Activated T-cell treated with anti-CD3 and anti-CD28 coated beads, Interleukin-2, amount 50 U/mL, for 4 hours (primary cell): ENCODE results near the gene HMOX1. TPM values are rescaled to one million over a fixed set of nuclear protein-coding genes. Genes with fewer than 3 reads are reported as not detected.
A peak's percentile ranks its signal among the peaks of the same experiment; 100 is the strongest.

Experiments
- ATAC-seq, 2 donors: fragments of 200-7000 bp; cut with Tn5 transposase; one replicate each; pipeline ENCODE4 v1.10.0; 2021
- DNase-seq: peaks from one replicate; pipeline ENCODE4 v3.0.0-alpha.2; 2020
- H3K27me3 Mint-ChIP-seq: one replicate; pipeline ENCODE4 v1.8.0; 2021; ENCODE audit warnings: low read depth, mixed read lengths
- H3K36me3 Mint-ChIP-seq: one replicate; pipeline ENCODE4 v1.8.0; 2022; ENCODE audit warnings: mixed read lengths; ENCODE audit not compliant: insufficient read depth
- H3K4me1 Mint-ChIP-seq: one replicate; pipeline ENCODE4 v1.8.0; 2021; ENCODE audit warnings: low read depth, mixed read lengths
- H3K4me3 Mint-ChIP-seq: one replicate; pipeline ENCODE4 v1.8.0; 2021; ENCODE audit warnings: mild to moderate bottlenecking, moderate library complexity, mixed read lengths
- H3K9me3 Mint-ChIP-seq: one replicate; pipeline ENCODE4 v1.8.0; 2021; ENCODE audit warnings: mixed read lengths
- total RNA-seq, 3 donors: library from RNA; stranded (reverse); gene quantifications; one replicate each; pipeline ENCODE4 v1.2.1, GENCODE V29; 2021

The HMOX1 gene
- total RNA-seq: 1 to 10 TPM; 1.2 to 3.0 (median 1.4) TPM

GRCh38 chr22:35380537-35381423 is at the start of gene HMOX1:
Gene HMOX1 (plus strand): TSS chr22:35381096. CDS start chr22:35381174, 78 bp downstream.
- DNase-seq (peak; percentile 15), ATAC-seq (peak; percentile 85 to 89)
- Mint-ChIP-seq H3K4me3 (peak within 1 kb of the TSS; percentile 68), H3K36me3 (no peaks in the 10 kb centered on the region), H3K4me1 (peaks cover 14% of the 10 kb centered on the region), H3K9me3 (no peaks in the 10 kb centered on the region), H3K27me3 (peaks cover 28% of the 10 kb centered on the region)

- ATAC-seq: no peak
- peaks cover 42% of the 10 kb centered on the region for H3K4me1 Mint-ChIP-seq
- no peak overlapping the region for H3K4me3 Mint-ChIP-seq
- no peaks in the 10 kb centered on the region for H3K27me3 Mint-ChIP-seq
- DNase-seq: no peak
- no peaks in the 10 kb centered on the region for H3K9me3 Mint-ChIP-seq
- H3K36me3 Mint-ChIP-seq: peaks cover 18% of the 10 kb centered on the region
These were observed 48.6 kb upstream of the HMOX1 start for GRCh38 chr22:35332278-35332677.

GRCh38 chr22:35333220-35333619 is 47.7 kb upstream of the HMOX1 start:
- no peaks in the 10 kb centered on the region for H3K9me3 Mint-ChIP-seq
- H3K27me3 Mint-ChIP-seq: no peaks in the 10 kb centered on the region
- peaks cover 22% of the 10 kb centered on the region for H3K36me3 Mint-ChIP-seq
- ATAC-seq (no peak), DNase-seq (no peak)
- no peak overlapping the region for H3K4me3 Mint-ChIP-seq
- peaks cover 39% of the 10 kb centered on the region for H3K4me1 Mint-ChIP-seq

GRCh38 chr22:35334004-35334403 is 46.9 kb upstream of the HMOX1 start:
- Mint-ChIP-seq H3K4me1 (peaks cover 38% of the 10 kb centered on the region), H3K36me3 (peaks cover 22% of the 10 kb centered on the region), H3K9me3 (no peaks in the 10 kb centered on the region), H3K27me3 (no peaks in the 10 kb centered on the region), H3K4me3 (no peak overlapping the region)
- ATAC-seq (peak; percentile 23 to 51), DNase-seq (no peak)

GRCh38 chr22:35335468-35335867 is 45.4 kb upstream of the HMOX1 start:
- ATAC-seq: no peak
- H3K4me3 Mint-ChIP-seq: no peak overlapping the region
- H3K4me1 Mint-ChIP-seq: peaks cover 24% of the 10 kb centered on the region
- no peak for DNase-seq
- peaks cover 24% of the 10 kb centered on the region for H3K36me3 Mint-ChIP-seq
- no peaks in the 10 kb centered on the region for H3K27me3 Mint-ChIP-seq
- H3K9me3 Mint-ChIP-seq: no peaks in the 10 kb centered on the region

- no peaks in the 10 kb centered on the region for H3K9me3 Mint-ChIP-seq
- peaks cover 17% of the 10 kb centered on the region for H3K4me1 Mint-ChIP-seq
- DNase-seq: no peak
- H3K36me3 Mint-ChIP-seq: peaks cover 26% of the 10 kb centered on the region
- no peaks in the 10 kb centered on the region for H3K27me3 Mint-ChIP-seq
- H3K4me3 Mint-ChIP-seq: no peak overlapping the region
- ATAC-seq: no peak
These were observed 44.7 kb upstream of the HMOX1 start for GRCh38 chr22:35335936-35336781.

GRCh38 chr22:35337932-35338331 is 43.0 kb upstream of the HMOX1 start:
- Mint-ChIP-seq H3K36me3 (peaks cover 19% of the 10 kb centered on the region), H3K4me3 (no peak overlapping the region), H3K4me1 (peaks cover 15% of the 10 kb centered on the region), H3K27me3 (no peaks in the 10 kb centered on the region), H3K9me3 (no peaks in the 10 kb centered on the region)
- ATAC-seq (peak in 1 of 2 donors; percentile 38), DNase-seq (no peak)

GRCh38 chr22:35341090-35341874 is 39.6 kb upstream of the HMOX1 start:
- no peak for ATAC-seq
- Mint-ChIP-seq H3K4me1 (no peaks in the 10 kb centered on the region), H3K4me3 (no peak overlapping the region), H3K9me3 (no peaks in the 10 kb centered on the region), H3K27me3 (no peaks in the 10 kb centered on the region), H3K36me3 (peaks cover 14% of the 10 kb centered on the region)
- DNase-seq: no peak

GRCh38 chr22:35342390-35342789 is 38.5 kb upstream of the HMOX1 start:
- Mint-ChIP-seq H3K4me3 (no peak overlapping the region), H3K27me3 (no peaks in the 10 kb centered on the region), H3K9me3 (no peaks in the 10 kb centered on the region), H3K4me1 (no peaks in the 10 kb centered on the region), H3K36me3 (peaks cover 14% of the 10 kb centered on the region)
- ATAC-seq: no peak
- no peak for DNase-seq

- Mint-ChIP-seq H3K4me1 (no peaks in the 10 kb centered on the region), H3K4me3 (no peak overlapping the region), H3K27me3 (no peaks in the 10 kb centered on the region), H3K36me3 (peaks cover 12% of the 10 kb centered on the region), H3K9me3 (no peaks in the 10 kb centered on the region)
- DNase-seq: no peak
- ATAC-seq: peak in 1 of 2 donors; percentile 32
These were observed 37.0 kb upstream of the HMOX1 start for GRCh38 chr22:35343664-35344550.

GRCh38 chr22:35344956-35345690 is 35.8 kb upstream of the HMOX1 start:
- ATAC-seq: no peak
- H3K4me3 Mint-ChIP-seq: no peak overlapping the region
- peaks cover 2% of the 10 kb centered on the region for H3K4me1 Mint-ChIP-seq
- H3K27me3 Mint-ChIP-seq: no peaks in the 10 kb centered on the region
- no peaks in the 10 kb centered on the region for H3K9me3 Mint-ChIP-seq
- DNase-seq: no peak
- H3K36me3 Mint-ChIP-seq: peaks cover 8% of the 10 kb centered on the region

- Mint-ChIP-seq H3K36me3 (peaks cover 3% of the 10 kb centered on the region), H3K4me3 (no peak overlapping the region), H3K4me1 (peaks cover 7% of the 10 kb centered on the region), H3K9me3 (no peaks in the 10 kb centered on the region), H3K27me3 (no peaks in the 10 kb centered on the region)
- no peak for DNase-seq
- no peak for ATAC-seq
These were observed 34.9 kb upstream of the HMOX1 start for GRCh38 chr22:35345808-35346505.
